Hematopoietic multipotent progenitor cell treated with erythropoietin and hydrocortisone succinate and interleukin-3 and kit ligand, for 6 days (in vitro differentiated cells): ENCODE measurements around the gene IFNA16.
"Not testable (repeated sequence)": the region's sequence is repeated elsewhere in the genome, so short reads cannot be mapped to it uniquely, and the experiment has no call there.

Source experiments
- DNase-seq: peaks from one replicate; pipeline ENCODE4 v3.0.0-alpha.2; 2015

The IFNA16 gene

DNA sequence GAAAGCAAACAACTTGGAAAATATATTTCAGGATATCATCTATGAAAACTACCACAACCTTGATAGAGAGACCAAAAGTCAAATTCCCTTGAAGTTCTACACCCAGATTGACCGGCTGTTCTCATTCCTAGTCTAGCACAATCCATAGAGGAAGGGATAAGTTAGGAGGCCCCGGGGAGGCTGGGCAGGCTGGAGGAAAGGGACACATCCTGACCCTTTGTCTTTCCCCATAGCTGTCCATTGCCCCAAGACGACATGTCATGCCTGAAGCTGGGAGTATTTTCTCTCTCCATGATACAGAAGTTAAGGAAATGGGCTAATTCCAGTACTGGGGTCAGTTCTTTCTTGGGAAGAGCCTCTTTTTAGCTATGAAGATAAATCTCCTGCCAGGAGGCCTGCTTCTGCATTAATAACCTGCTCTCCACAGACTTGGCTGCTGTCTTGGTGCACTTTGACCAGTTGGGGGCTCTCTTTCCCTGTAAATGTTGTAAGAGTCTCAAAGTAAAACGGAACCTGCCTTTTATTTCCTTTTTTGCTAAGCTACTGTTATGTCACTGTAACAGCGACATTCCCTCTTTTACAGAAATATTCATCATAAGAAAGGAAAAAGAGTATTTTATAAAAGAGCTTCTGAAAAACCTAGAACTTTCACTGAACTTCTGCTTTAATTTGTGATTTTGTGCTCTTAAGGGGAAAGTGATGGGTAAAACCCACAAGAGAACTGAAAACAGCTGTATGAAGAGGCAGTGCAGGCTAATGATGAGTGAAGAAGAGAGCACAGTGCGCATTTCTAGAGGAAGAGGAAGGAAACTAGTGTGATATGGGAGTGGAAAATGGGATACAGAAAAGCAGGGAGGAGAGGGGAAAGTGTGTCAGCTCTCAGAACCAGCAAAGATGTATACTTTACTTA is 22.0 kb downstream of the IFNA16 start:
- DNase-seq = peak; percentile 71

DNA sequence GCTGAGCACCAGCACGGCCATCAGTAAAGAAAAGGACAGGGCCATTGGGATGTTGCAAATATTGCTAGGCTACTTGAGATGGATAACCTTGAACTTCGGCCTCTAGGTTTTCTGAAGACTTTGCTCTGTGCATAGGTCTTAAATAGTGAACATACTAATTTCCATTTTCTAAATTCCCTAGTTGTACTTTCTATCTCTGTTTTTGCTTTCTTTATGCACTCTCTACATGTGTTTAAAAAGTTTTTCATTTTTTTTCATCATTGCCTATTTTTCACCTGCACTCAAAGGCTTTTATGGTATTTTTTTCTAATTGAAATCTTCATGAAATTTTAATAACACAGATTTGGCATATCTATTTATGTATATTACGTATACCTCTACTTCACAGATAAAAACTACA is 29.6 kb downstream of the IFNA16 start, which contains the start of gene IFNA4:
Gene IFNA4, minus strand, starts transcription at position 101 of the 400 bp plus-strand sequence. Its CDS starts 56 bp downstream, at position 45.
- not testable (repeated sequence) for DNase-seq

- peak; percentile 62 for DNase-seq
Observed at GRCh38 chr9:21182810-21183736, 34.0 kb downstream of the IFNA16 start.

DNA sequence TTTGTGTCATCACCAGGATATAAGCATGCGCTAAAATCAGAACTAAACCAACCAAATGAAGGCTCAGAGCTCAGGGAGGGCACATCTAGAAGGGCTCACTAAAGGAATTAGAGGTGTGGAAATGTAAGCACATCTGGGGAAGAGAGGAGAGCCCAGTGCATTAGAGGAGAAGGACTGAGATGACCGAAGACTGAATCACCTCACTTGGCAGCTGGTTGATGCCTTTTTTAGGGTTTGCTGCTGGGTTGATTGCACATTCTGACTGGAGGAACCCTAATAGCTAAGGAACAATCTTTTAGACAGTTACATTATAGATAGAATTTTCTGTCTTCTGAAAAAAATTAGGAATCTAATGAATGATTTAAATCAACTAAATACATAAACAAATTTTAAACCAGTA is 42.4 kb downstream of the IFNA16 start:
- DNase-seq = no peak

- no peak for DNase-seq
Observed at GRCh38 chr9:21172156-21172555, 45.0 kb downstream of the IFNA16 start.

- DNase-seq = no peak
Observed at GRCh38 chr9:21171351-21171750, 45.8 kb downstream of the IFNA16 start.

GRCh38 chr9:21166560-21166959 is 50.6 kb downstream of the IFNA16 start, which contains the start of gene IFNA21:
IFNA21 (minus strand) TSS chr9:21166660; CDS start chr9:21166612, 48 bp downstream.
- DNase-seq = not testable (repeated sequence)
